Cardiac fibroblast (primary cell): ENCODE measurements around the gene PHF13.

Source experiments
- DNase-seq, 2 donors: peaks; one replicate each; pipeline versions ENCODE4 v3.0.0 to v3.0.0-alpha.2; 2010; ENCODE audit warnings: low read depth in 2 of 2
- H3K4me3 ChIP-seq, 2 donors: replicated peaks in 1 of 2; 1 replicate in 1 of 2; 2 replicates in 1 of 2; pipeline ENCODE4 v1.5.1; 2011; ENCODE audit warnings: low read depth in 2 of 2, low read length in 2 of 2, mild to moderate bottlenecking in 2 of 2, moderate library complexity in 1 of 2
- TF ChIP-seq, protein P1 (sequence below): IDR thresholded peaks from one replicate; pipeline ENCODE4 v1.5.1; 2011; ENCODE audit warnings: low read depth, mild to moderate bottlenecking, low read length, inconsistent platforms

The PHF13 gene

DNA sequence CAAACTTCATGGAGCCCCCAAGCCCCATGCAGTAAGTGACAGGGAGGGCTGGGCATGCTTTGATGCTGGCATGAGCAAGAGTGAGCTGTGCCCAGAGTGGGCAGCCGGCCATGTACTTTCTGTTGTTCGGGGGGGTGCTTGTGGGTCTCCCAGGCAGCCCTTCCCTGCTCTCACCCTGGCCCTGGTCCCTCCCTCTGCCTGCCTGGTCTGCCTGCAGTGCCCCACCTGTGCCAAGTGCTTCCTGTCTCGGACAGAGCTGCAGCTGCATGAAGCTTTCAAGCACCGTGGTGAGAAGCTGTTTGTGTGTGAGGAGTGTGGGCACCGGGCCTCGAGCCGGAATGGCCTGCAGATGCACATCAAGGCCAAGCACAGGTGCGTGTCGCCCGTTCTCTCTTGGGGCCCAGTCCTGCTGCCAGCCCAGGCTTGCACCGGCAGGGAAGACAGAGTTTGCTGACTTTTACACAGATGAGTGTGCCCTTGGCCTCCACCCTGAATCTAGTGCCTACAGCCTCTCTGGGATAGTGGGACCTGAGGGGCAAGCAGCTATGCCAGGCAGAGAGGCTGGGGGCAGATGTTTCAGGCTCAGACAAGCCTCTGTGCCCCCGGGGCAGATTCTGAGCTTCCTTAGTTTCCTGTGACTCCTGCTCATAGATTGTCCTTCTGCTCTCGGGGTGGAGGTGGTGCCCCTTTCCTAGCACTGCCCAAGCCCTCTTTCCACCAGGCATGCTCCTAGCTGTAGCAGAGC lies 26.1 kb upstream of the PHF13 start:
- H3K4me3 ChIP-seq: no peak overlapping the region
- TF ChIP-seq, protein P1, sequence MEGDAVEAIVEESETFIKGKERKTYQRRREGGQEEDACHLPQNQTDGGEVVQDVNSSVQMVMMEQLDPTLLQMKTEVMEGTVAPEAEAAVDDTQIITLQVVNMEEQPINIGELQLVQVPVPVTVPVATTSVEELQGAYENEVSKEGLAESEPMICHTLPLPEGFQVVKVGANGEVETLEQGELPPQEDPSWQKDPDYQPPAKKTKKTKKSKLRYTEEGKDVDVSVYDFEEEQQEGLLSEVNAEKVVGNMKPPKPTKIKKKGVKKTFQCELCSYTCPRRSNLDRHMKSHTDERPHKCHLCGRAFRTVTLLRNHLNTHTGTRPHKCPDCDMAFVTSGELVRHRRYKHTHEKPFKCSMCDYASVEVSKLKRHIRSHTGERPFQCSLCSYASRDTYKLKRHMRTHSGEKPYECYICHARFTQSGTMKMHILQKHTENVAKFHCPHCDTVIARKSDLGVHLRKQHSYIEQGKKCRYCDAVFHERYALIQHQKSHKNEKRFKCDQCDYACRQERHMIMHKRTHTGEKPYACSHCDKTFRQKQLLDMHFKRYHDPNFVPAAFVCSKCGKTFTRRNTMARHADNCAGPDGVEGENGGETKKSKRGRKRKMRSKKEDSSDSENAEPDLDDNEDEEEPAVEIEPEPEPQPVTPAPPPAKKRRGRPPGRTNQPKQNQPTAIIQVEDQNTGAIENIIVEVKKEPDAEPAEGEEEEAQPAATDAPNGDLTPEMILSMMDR: no peak
- DNase-seq: no peak

DNA sequence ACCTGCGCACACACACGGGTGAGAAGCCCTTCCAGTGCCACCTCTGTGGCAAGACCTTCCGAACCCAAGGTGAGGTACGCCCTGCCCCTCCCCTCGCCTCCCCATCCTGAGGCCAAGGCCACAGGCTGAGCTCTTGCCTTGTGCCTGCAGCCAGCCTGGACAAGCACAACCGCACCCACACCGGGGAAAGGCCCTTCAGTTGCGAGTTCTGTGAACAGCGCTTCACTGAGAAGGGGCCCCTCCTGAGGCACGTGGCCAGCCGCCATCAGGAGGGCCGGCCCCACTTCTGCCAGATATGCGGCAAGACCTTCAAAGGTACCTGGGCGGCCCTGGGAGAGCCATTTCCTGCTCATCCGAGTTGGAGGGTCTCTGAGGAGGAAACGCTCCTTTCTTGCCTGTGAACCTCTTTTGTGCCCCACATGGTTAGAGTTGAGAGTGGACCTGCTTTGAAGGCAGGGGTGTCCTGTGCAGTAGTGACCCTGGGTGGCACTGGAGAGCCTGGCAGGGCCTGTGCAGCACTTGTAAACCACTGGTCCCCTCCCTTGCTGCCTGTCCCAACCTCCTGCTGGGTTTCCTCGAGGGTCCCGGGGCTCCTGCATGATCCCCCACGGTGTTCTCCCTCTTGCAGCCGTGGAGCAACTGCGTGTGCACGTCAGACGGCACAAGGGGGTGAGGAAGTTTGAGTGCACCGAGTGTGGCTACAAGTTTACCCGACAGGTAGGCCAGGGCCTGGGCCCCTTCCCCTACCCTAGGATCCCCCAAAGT lies 25.2 kb upstream of the PHF13 start:
- no peak overlapping the region for H3K4me3 ChIP-seq
- TF ChIP-seq, protein P1: no peak

DNA sequence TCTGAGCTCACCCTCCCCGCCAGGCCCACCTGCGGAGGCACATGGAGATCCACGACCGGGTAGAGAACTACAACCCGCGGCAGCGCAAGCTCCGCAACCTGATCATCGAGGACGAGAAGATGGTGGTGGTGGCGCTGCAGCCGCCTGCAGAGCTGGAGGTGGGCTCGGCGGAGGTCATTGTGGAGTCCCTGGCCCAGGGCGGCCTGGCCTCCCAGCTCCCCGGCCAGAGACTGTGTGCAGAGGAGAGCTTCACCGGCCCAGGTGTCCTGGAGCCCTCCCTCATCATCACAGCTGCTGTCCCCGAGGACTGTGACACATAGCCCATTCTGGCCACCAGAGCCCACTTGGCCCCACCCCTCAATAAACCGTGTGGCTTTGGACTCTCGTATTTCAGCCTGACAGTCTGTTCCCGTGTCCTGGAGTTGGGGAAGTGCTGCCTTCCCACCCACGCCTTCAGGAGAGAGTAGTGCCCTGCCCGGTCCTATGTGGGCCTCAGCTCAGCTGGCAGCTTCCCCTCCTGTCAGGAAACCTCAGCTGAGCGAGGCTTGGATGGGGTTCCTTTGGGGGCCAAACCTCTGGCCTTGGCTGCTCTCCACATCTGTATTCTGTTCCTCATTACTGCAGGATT lies 24.5 kb upstream of the PHF13 start:
- H3K4me3 ChIP-seq: no peak overlapping the region

More for the DNA sequence above, 25.2 kb upstream of the PHF13 start:
- DNase-seq: no peak

DNA sequence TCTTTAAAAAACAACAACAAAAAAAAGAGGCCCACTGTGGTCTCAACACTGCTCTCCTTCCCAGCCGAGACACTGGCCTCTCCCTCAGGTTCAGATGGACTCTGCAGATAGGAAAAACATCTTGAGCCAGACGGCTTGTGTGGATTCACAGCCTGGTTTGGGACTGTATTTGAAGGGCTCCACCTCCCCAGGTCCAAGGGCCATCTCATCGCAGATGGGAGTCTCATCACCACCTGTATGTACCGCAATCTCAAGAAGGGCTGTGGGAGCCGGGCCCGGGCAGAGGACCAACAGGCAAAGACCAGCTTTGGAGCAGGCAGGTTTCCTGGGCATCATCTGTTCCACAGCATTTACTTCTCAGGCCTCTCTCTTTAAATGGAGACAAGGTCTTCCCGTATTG lies 23.5 kb upstream of the PHF13 start:
- H3K4me3 ChIP-seq: no peak overlapping the region
- no peak for DNase-seq
- TF ChIP-seq, protein P1: no peak

More for the DNA sequence above, 24.5 kb upstream of the PHF13 start:
- DNase-seq: no peak
- TF ChIP-seq, protein P1: no peak

DNA sequence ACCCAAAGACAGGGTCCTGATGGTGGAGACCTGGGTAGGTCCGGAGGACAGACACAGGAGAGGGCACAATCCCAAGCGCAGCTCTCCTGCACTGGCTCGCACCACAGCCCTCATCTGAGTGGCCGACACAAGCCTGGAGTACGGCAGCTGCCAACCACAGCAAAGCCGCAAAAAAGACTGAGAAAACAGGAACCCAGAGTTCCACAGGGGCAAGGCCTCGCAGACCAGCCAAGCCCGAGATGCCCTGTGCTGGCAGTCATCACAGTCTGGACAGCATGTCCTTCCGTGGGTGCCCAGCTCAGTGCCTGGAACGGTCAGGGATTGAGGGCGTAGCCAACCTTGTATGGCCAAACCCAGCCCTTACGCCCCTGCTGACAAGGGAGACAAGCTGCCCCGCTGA lies 22.3 kb upstream of the PHF13 start:
- no peak for DNase-seq
- TF ChIP-seq, protein P1: no peak
- no peak overlapping the region for H3K4me3 ChIP-seq

DNA sequence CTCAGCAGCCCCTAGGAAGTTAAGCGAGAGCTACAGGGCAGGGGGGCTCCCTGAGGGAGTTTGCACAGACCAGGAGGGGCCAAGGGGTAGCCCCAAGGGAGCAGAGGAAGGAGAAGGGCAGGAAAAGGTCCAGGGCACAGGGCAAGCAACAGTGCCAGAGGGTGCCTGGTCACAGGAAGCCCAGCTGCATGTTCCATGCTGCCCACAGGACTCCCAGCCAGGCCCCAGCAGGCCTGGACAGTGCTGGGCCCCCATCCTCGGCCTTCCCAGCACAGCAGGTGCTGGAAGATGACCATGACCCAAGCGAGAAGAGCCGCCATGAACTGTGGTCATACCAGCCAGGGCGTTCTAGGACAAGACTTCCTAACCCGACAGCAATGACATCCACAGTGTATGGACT lies 21.9 kb upstream of the PHF13 start:
- TF ChIP-seq, protein P1: no peak
- H3K4me3 ChIP-seq: no peak overlapping the region
- DNase-seq: no peak
